ENCODE measurements around the gene DYNLT5.

DYNLT5 gene

GRCh38 chr1:66767626-66768025, 15.4 kb downstream of the DYNLT5 start:
- no peak for TF ChIP-seq CTCF (IDR thresholded peaks at IDR 0.05; ENCODE audit: poor library complexity, severe bottlenecking)
- DNase-seq (ENCODE audit: low spot score) (no peak), ATAC-seq (ENCODE audit: low read depth) (no peak)
- Histone ChIP-seq H3K4me3 (ENCODE audit: severe bottlenecking) (no peak overlapping the region), H3K27me3 (ENCODE audit: insufficient read depth, poor library complexity, severe bottlenecking) (no peaks in the 10 kb centered on the region), H3K4me1 (ENCODE audit: insufficient read depth, poor library complexity, severe bottlenecking) (no peaks in the 10 kb centered on the region), H3K27ac (ENCODE audit: poor library complexity, severe bottlenecking) (no peak overlapping the region), H3K9me3 (ENCODE audit: severe bottlenecking) (no peaks in the 10 kb centered on the region), H3K36me3 (ENCODE audit: low read depth) (no peaks in the 10 kb centered on the region)

GRCh38 chr1:66768965-66769364, 16.7 kb downstream of the DYNLT5 start:
- Histone ChIP-seq H3K9me3 (ENCODE audit: severe bottlenecking) (no peaks in the 10 kb centered on the region), H3K36me3 (ENCODE audit: low read depth) (no peaks in the 10 kb centered on the region), H3K27me3 (ENCODE audit: insufficient read depth, poor library complexity, severe bottlenecking) (no peaks in the 10 kb centered on the region), H3K4me1 (ENCODE audit: insufficient read depth, poor library complexity, severe bottlenecking) (no peaks in the 10 kb centered on the region), H3K27ac (ENCODE audit: poor library complexity, severe bottlenecking) (no peak overlapping the region), H3K4me3 (ENCODE audit: severe bottlenecking) (no peak overlapping the region)
- no peak for ATAC-seq (ENCODE audit: low read depth)
- TF ChIP-seq CTCF (IDR thresholded peaks at IDR 0.05; ENCODE audit: poor library complexity, severe bottlenecking), result no peak
- no peak for DNase-seq (ENCODE audit: low spot score)

- Histone ChIP-seq H3K9me3 (ENCODE audit: severe bottlenecking) (no peaks in the 10 kb centered on the region), H3K36me3 (ENCODE audit: low read depth) (no peaks in the 10 kb centered on the region), H3K27me3 (ENCODE audit: insufficient read depth, poor library complexity, severe bottlenecking) (no peaks in the 10 kb centered on the region), H3K4me3 (ENCODE audit: severe bottlenecking) (no peak overlapping the region), H3K27ac (ENCODE audit: poor library complexity, severe bottlenecking) (no peak overlapping the region), H3K4me1 (ENCODE audit: insufficient read depth, poor library complexity, severe bottlenecking) (no peaks in the 10 kb centered on the region)
- ATAC-seq (ENCODE audit: low read depth) (no peak), DNase-seq (ENCODE audit: low spot score) (no peak)
- no peak for TF ChIP-seq CTCF (IDR thresholded peaks at IDR 0.05; ENCODE audit: poor library complexity, severe bottlenecking)
Observed at GRCh38 chr1:66769512-66770229, 17.4 kb downstream of the DYNLT5 start.

GRCh38 chr1:66770240-66770639, 18.0 kb downstream of the DYNLT5 start:
- no peak for TF ChIP-seq CTCF (IDR thresholded peaks at IDR 0.05; ENCODE audit: poor library complexity, severe bottlenecking)
- no peak overlapping the region for H3K27ac ChIP-seq (ENCODE audit: poor library complexity, severe bottlenecking)
- no peaks in the 10 kb centered on the region for H3K36me3 ChIP-seq (ENCODE audit: low read depth)
- no peaks in the 10 kb centered on the region for H3K9me3 ChIP-seq (ENCODE audit: severe bottlenecking)
- no peak overlapping the region for H3K4me3 ChIP-seq (ENCODE audit: severe bottlenecking)
- no peaks in the 10 kb centered on the region for H3K27me3 ChIP-seq (ENCODE audit: insufficient read depth, poor library complexity, severe bottlenecking)
- ATAC-seq (ENCODE audit: low read depth) (no peak), DNase-seq (ENCODE audit: low spot score) (no peak)
- no peaks in the 10 kb centered on the region for H3K4me1 ChIP-seq (ENCODE audit: insufficient read depth, poor library complexity, severe bottlenecking)

GRCh38 chr1:66770694-66771093, 18.4 kb downstream of the DYNLT5 start:
- H3K27ac ChIP-seq (ENCODE audit: poor library complexity, severe bottlenecking), result no peak overlapping the region
- no peak for TF ChIP-seq CTCF (IDR thresholded peaks at IDR 0.05; ENCODE audit: poor library complexity, severe bottlenecking)

More at GRCh38 chr1:66770694-66771093, 18.4 kb downstream of the DYNLT5 start:
- no peaks in the 10 kb centered on the region for H3K9me3 ChIP-seq (ENCODE audit: severe bottlenecking)
- no peaks in the 10 kb centered on the region for H3K27me3 ChIP-seq (ENCODE audit: insufficient read depth, poor library complexity, severe bottlenecking)
- no peaks in the 10 kb centered on the region for H3K4me1 ChIP-seq (ENCODE audit: insufficient read depth, poor library complexity, severe bottlenecking)
- DNase-seq (ENCODE audit: low spot score) (no peak), ATAC-seq (ENCODE audit: low read depth) (no peak)
- no peak overlapping the region for H3K4me3 ChIP-seq (ENCODE audit: severe bottlenecking)
- no peaks in the 10 kb centered on the region for H3K36me3 ChIP-seq (ENCODE audit: low read depth)
